IPS-20b (cell line): ENCODE measurements around the gene AGPAT3.

Experiments used
- H3K27ac ChIP-seq: one replicate; pipeline ENCODE4 v1.5.1; 2013; ENCODE audit warnings: low read length
- H3K27me3 ChIP-seq: 2 replicates; pipeline ENCODE4 v1.6.1; 2013; ENCODE audit warnings: mild to moderate bottlenecking, low read length, inconsistent platforms; ENCODE audit not compliant: insufficient read depth
- H3K36me3 ChIP-seq: 2 replicates; pipeline ENCODE4 v1.6.1; 2013; ENCODE audit warnings: low read depth, mild to moderate bottlenecking, inconsistent platforms, low read length, moderate library complexity; ENCODE audit not compliant: insufficient read depth
- H3K4me1 ChIP-seq: 2 replicates; pipeline ENCODE4 v1.6.1; 2013; ENCODE audit warnings: mild to moderate bottlenecking, control low read depth, inconsistent platforms, low read length, moderate library complexity; ENCODE audit not compliant: insufficient read depth
- H3K4me3 ChIP-seq: 2 replicates; pipeline ENCODE4 v1.5.1; 2013; ENCODE audit warnings: mild to moderate bottlenecking, low read length, inconsistent platforms
- H3K9ac ChIP-seq: 2 replicates; pipeline ENCODE4 v1.6.1; 2013; ENCODE audit warnings: low read depth, mild to moderate bottlenecking, inconsistent platforms, low read length, moderate library complexity
- H3K9me3 ChIP-seq: 2 replicates; pipeline ENCODE4 v1.6.1; 2013; ENCODE audit warnings: mild to moderate bottlenecking, low read depth, low read length, inconsistent platforms; ENCODE audit not compliant: insufficient read depth

Gene AGPAT3

GRCh38 chr21:43951911-43952703, 87.1 kb downstream of the AGPAT3 start:
- H3K9me3 ChIP-seq, result no peaks in the 10 kb centered on the region
- no peaks in the 10 kb centered on the region for H3K4me1 ChIP-seq
- H3K27ac ChIP-seq, result no peak overlapping the region
- H3K9ac ChIP-seq, result no peak overlapping the region
- H3K4me3 ChIP-seq, result no peak overlapping the region
- no peaks in the 10 kb centered on the region for H3K36me3 ChIP-seq
- H3K27me3 ChIP-seq, result no peaks in the 10 kb centered on the region

GRCh38 chr21:43953021-43953420, 88.0 kb downstream of the AGPAT3 start:
- Histone ChIP-seq H3K4me3 (no peak overlapping the region), H3K36me3 (no peaks in the 10 kb centered on the region), H3K9me3 (no peaks in the 10 kb centered on the region), H3K27ac (no peak overlapping the region), H3K4me1 (no peaks in the 10 kb centered on the region), H3K27me3 (no peaks in the 10 kb centered on the region), H3K9ac (no peak overlapping the region)

- Histone ChIP-seq H3K4me1 (no peaks in the 10 kb centered on the region), H3K4me3 (no peak overlapping the region), H3K9me3 (no peaks in the 10 kb centered on the region), H3K27me3 (no peaks in the 10 kb centered on the region), H3K27ac (no peak overlapping the region), H3K9ac (no peak overlapping the region), H3K36me3 (no peaks in the 10 kb centered on the region)
Measured at GRCh38 chr21:43954042-43954441, 89.0 kb downstream of the AGPAT3 start.

- Histone ChIP-seq H3K27me3 (no peaks in the 10 kb centered on the region), H3K4me1 (no peaks in the 10 kb centered on the region), H3K27ac (no peak overlapping the region), H3K9ac (no peak overlapping the region), H3K9me3 (no peaks in the 10 kb centered on the region), H3K36me3 (no peaks in the 10 kb centered on the region), H3K4me3 (no peak overlapping the region)
Measured at GRCh38 chr21:43954896-43955295, 89.9 kb downstream of the AGPAT3 start.

GRCh38 chr21:43956019-43956669, 91.1 kb downstream of the AGPAT3 start:
- Histone ChIP-seq H3K9me3 (no peaks in the 10 kb centered on the region), H3K9ac (no peak overlapping the region), H3K27me3 (no peaks in the 10 kb centered on the region), H3K27ac (no peak overlapping the region), H3K4me3 (no peak overlapping the region), H3K4me1 (no peaks in the 10 kb centered on the region), H3K36me3 (no peaks in the 10 kb centered on the region)

GRCh38 chr21:43956670-43957035, 91.6 kb downstream of the AGPAT3 start:
- Histone ChIP-seq H3K9me3 (no peaks in the 10 kb centered on the region), H3K4me1 (no peaks in the 10 kb centered on the region), H3K9ac (no peak overlapping the region), H3K27ac (no peak overlapping the region), H3K4me3 (no peak overlapping the region), H3K36me3 (no peaks in the 10 kb centered on the region), H3K27me3 (no peaks in the 10 kb centered on the region)

- no peaks in the 10 kb centered on the region for H3K9me3 ChIP-seq
Measured at GRCh38 chr21:43957128-43957571, 92.1 kb downstream of the AGPAT3 start.

GRCh38 chr21:43957611-43958362, 92.8 kb downstream of the AGPAT3 start:
- Histone ChIP-seq H3K27ac (no peak overlapping the region), H3K36me3 (no peaks in the 10 kb centered on the region), H3K9ac (no peak overlapping the region), H3K4me1 (no peaks in the 10 kb centered on the region), H3K4me3 (no peak overlapping the region), H3K27me3 (no peaks in the 10 kb centered on the region), H3K9me3 (no peaks in the 10 kb centered on the region)

More at GRCh38 chr21:43957128-43957571, 92.1 kb downstream of the AGPAT3 start:
- Histone ChIP-seq H3K4me1 (no peaks in the 10 kb centered on the region), H3K36me3 (no peaks in the 10 kb centered on the region), H3K4me3 (no peak overlapping the region), H3K27ac (no peak overlapping the region), H3K9ac (no peak overlapping the region), H3K27me3 (no peaks in the 10 kb centered on the region)

GRCh38 chr21:43958364-43959158, 93.5 kb downstream of the AGPAT3 start:
- Histone ChIP-seq H3K9me3 (no peaks in the 10 kb centered on the region), H3K27me3 (no peaks in the 10 kb centered on the region), H3K27ac (no peak overlapping the region), H3K4me1 (no peaks in the 10 kb centered on the region), H3K9ac (no peak overlapping the region), H3K36me3 (no peaks in the 10 kb centered on the region), H3K4me3 (no peak overlapping the region)

GRCh38 chr21:43959231-43960116, 94.5 kb downstream of the AGPAT3 start:
- H3K9me3 ChIP-seq, result no peaks in the 10 kb centered on the region
- no peak overlapping the region for H3K27ac ChIP-seq
- no peaks in the 10 kb centered on the region for H3K36me3 ChIP-seq
- no peak overlapping the region for H3K4me3 ChIP-seq
- H3K27me3 ChIP-seq, result no peaks in the 10 kb centered on the region
- no peaks in the 10 kb centered on the region for H3K4me1 ChIP-seq
- H3K9ac ChIP-seq, result no peak overlapping the region
